Peyer's patch (tissue), 4 donors: ENCODE data around the gene DND1. TPM values are rescaled to one million over a fixed set of nuclear protein-coding genes. Genes with fewer than 3 reads are reported as not detected.
"Not testable (repeated sequence)": the region's sequence is repeated elsewhere in the genome, so short reads cannot be mapped to it uniquely, and the experiment has no call there.

Experiments used
- DNase-seq, 3 donors: peaks; one replicate each; pipeline ENCODE4 v3.0.0-alpha.2; 2017 to 2019
- H3K27ac ChIP-seq, 4 donors: fragments of 200-600 bp; sonication (generic); one replicate each; pipeline ENCODE4 v1.5.1; 2016 to 2019
- H3K27me3 ChIP-seq, 2 donors: fragments of 200-600 bp; sonication (generic); one replicate each; pipeline ENCODE4 v1.5.1; 2019
- H3K36me3 ChIP-seq, 3 donors: fragments of 200-600 bp; sonication (generic); one replicate each; pipeline ENCODE4 v1.5.1; 2016 to 2019
- H3K4me1 ChIP-seq, 4 donors: fragments of 200-600 bp; sonication (generic); one replicate each; pipeline ENCODE4 v1.5.1; 2016 to 2019
- H3K4me3 ChIP-seq, 4 donors: fragments of 200-600 bp; sonication (generic); 1 replicate in 3 of 4; 2 replicates in 1 of 4; pipeline ENCODE4 v1.5.1; 2016 to 2019; ENCODE audit warnings: mild to moderate bottlenecking in 1 of 4
- H3K9me3 ChIP-seq, 4 donors: fragments of 200-600 bp; sonication (generic); one replicate each; pipeline ENCODE4 v1.5.1; 2016 to 2019; ENCODE audit warnings: mild to moderate bottlenecking in 1 of 4
- POLR2A ChIP-seq, 2 donors: fragments of 450-650 bp; IDR thresholded peaks; one replicate each; pipeline ENCODE4 v1.5.1; 2017; ENCODE audit warnings: antibody characterized with exemption in 2 of 2, mild to moderate bottlenecking in 2 of 2, moderate library complexity in 2 of 2
- total RNA-seq, 4 donors: library from RNA; depleted of rRNA; stranded (reverse); fragments of >200 nt; gene quantifications; one replicate each; pipeline ENCODE4 v1.1.0, GENCODE V29; 2016
- TF ChIP-seq, protein P1 (sequence below), 6 experiments: fragments of 450-650 bp in 4 of 6; fragments of 200-600 bp in 2 of 6; sonication (generic) in 1 of 6; IDR thresholded peaks; one replicate each; pipeline ENCODE4 v1.5.1; 2017 to 2019; ENCODE audit warnings: antibody characterized with exemption in 6 of 6, mild to moderate bottlenecking in 3 of 6, moderate library complexity in 1 of 6

Gene DND1
- total RNA-seq, 4 donors from 2014 or later, result 3.7 to 5.0 (median 3.8) TPM; not detected in 1

DNA sequence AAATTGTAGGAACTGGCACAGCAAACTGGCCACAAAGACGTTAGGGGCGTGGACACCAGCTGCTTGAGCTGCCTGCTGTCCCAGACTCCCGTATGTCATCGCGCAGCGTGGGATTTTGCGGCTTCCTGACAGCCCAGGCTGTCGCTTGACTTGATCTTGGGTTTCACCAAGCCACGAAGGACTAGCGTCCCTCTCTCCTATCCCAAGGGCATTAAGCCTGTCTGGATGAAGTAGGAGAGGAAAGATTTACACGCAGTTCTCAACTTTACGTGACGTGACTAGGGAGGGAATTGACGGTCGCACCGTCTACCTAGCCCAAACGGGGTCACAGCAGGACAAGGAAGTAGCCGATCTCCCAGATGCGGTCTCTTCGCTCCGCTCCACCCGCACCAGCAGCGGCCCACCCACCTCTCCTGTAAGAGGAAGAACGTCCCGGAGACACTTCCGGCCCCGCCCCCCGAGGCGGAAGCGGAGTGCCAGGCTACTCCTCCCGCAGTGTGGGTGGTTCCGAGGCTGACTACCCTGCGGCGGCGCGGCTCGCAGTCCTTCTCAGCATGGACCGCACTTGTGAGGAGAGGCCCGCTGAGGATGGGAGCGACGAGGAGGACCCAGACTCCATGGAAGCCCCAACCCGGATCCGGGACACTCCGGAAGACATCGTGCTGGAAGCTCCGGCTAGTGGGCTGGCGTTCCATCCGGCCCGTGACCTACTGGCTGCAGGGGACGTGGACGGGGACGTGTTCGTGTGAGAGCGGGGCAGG lies 8.8 kb downstream of the DND1 start, which contains the start of gene WDR55:
TSS of gene WDR55 (plus strand) at position 546 of the 761 bp plus-strand sequence. CDS start at position 555, 9 bp downstream.
- H3K9me3 ChIP-seq, result no peaks in the 10 kb centered on the region
- H3K36me3 ChIP-seq, result peaks cover 0 to 54% (median 0%) of the 10 kb centered on the region in 3 donors
- H3K27me3 ChIP-seq, result no peaks in the 10 kb centered on the region
- peaks cover 0 to 23% (median 10%) of the 10 kb centered on the region in 4 donors for H3K4me1 ChIP-seq
- H3K27ac ChIP-seq, result peak within 1 kb of the TSS; percentile 89 to 94 (median 91)
- H3K4me3 ChIP-seq, result peak within 1 kb of the TSS; percentile 71 to 94 (median 86)
- TF ChIP-seq POLR2A (IDR thresholded peaks at IDR 0.05), result peak; percentile 76 to 90
- TF ChIP-seq, protein P1, sequence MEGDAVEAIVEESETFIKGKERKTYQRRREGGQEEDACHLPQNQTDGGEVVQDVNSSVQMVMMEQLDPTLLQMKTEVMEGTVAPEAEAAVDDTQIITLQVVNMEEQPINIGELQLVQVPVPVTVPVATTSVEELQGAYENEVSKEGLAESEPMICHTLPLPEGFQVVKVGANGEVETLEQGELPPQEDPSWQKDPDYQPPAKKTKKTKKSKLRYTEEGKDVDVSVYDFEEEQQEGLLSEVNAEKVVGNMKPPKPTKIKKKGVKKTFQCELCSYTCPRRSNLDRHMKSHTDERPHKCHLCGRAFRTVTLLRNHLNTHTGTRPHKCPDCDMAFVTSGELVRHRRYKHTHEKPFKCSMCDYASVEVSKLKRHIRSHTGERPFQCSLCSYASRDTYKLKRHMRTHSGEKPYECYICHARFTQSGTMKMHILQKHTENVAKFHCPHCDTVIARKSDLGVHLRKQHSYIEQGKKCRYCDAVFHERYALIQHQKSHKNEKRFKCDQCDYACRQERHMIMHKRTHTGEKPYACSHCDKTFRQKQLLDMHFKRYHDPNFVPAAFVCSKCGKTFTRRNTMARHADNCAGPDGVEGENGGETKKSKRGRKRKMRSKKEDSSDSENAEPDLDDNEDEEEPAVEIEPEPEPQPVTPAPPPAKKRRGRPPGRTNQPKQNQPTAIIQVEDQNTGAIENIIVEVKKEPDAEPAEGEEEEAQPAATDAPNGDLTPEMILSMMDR (IDR thresholded peaks at IDR 0.05), result no peak
- DNase-seq, result peak; percentile 97 to 99 (median 98)

DNA sequence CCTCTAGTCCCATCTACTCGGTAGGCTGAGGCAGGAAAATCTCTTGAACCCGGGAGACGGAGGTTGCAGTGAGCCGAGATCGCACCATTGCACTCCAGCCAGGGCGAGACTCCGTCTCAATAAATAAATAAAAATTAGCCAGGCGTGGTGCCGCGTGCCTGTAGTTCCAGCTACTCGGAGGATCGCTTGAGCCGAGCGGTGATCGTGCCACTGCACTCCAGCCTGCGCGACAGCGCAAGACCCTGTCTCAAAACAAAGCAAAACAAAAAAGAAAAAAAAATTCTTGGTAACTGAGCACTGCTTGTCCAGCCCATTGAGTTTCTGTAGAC lies 9.4 kb downstream of the DND1 start:
- TF ChIP-seq, protein P1 (IDR thresholded peaks at IDR 0.05), result no peak
- no peak for TF ChIP-seq POLR2A (IDR thresholded peaks at IDR 0.05)
- Histone ChIP-seq H3K27me3 (no peaks in the 10 kb centered on the region), H3K4me3 (peak overlapping the region; percentile 71 to 94 (median 86)), H3K9me3 (no peaks in the 10 kb centered on the region), H3K4me1 (peaks cover 0 to 23% (median 10%) of the 10 kb centered on the region in 4 donors), H3K27ac (peak overlapping the region; percentile 89 to 94 (median 91)), H3K36me3 (peaks cover 0 to 54% (median 0%) of the 10 kb centered on the region in 3 donors)
- DNase-seq, result no peak

- not testable (repeated sequence) for H3K27me3 ChIP-seq
Measured at GRCh38 chr5:140660371-140660770, 13.0 kb downstream of the DND1 start.

DNA sequence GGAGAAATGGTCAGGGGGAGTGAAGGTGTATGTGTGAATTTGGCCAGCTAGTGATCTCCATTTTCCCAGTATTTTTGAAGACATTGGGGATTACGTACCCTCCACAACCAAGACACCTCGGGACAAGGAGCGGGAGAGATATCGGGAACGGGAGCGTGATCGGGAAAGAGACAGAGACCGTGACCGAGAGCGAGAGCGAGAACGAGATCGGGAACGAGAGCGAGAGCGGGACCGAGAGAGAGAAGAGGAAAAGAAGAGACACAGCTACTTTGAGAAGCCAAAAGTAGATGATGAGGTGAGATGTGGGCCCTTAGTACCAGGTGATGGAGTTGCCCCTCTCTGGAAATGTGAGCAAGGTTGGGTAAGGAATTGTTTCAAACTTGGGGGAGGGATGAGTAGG lies 14.5 kb downstream of the DND1 start:
- Histone ChIP-seq H3K27ac (no peak overlapping the region), H3K4me1 (peaks cover 0 to 5% (median 0%) of the 10 kb centered on the region in 4 donors), H3K9me3 (no peaks in the 10 kb centered on the region), H3K36me3 (peaks cover 0 to 92% (median 3%) of the 10 kb centered on the region in 3 donors), H3K4me3 (no peak overlapping the region), H3K27me3 (no peaks in the 10 kb centered on the region)
- no peak for DNase-seq
- no peak for TF ChIP-seq POLR2A (IDR thresholded peaks at IDR 0.05)
- TF ChIP-seq, protein P1 (IDR thresholded peaks at IDR 0.05), result no peak

More at GRCh38 chr5:140660371-140660770, 13.0 kb downstream of the DND1 start:
- Histone ChIP-seq H3K4me1 (peaks cover 0 to 10% (median under 1%) of the 10 kb centered on the region in 4 donors), H3K36me3 (peaks cover 0 to 77% (median 3%) of the 10 kb centered on the region in 3 donors)
- DNase-seq, H3K27ac ChIP-seq, H3K4me3 ChIP-seq, H3K9me3 ChIP-seq: not testable (repeated sequence)

GRCh38 chr5:140647042-140647419 lies 26.3 kb downstream of the DND1 start:
- peaks cover 0 to 66% (median 0%) of the 10 kb centered on the region in 3 donors for H3K36me3 ChIP-seq
- peak overlapping the region; percentile 61 to 88 (median 84) for H3K4me3 ChIP-seq
- peaks cover 0 to 20% (median 9%) of the 10 kb centered on the region in 4 donors for H3K4me1 ChIP-seq
- H3K27ac ChIP-seq, result peak overlapping the region; percentile 79 to 86 (median 84)
- DNase-seq, result no peak
- H3K9me3 ChIP-seq, result no peaks in the 10 kb centered on the region
- no peaks in the 10 kb centered on the region for H3K27me3 ChIP-seq
- TF ChIP-seq POLR2A (IDR thresholded peaks at IDR 0.05), result no peak
- TF ChIP-seq, protein P1 (IDR thresholded peaks at IDR 0.05), result no peak

DNA sequence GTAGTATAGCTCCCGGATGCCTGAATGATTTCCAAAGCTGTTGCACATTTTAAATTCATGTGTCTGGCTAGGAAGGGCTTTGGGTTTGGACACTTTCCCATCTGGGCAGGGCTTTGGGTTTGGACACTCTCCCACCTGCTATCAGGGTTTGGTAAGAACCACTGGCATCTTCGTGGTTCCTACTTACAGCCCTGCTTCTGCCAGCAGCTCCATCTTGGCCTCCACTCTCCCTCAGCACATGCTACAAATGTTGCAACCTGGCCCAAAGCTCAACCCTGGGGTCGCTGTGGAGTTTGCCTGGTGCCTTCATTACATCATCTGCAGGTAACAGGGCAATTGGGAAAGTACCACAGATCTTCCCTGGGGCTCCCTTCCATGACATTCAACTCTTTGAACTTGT lies 30.7 kb downstream of the DND1 start:
- peaks cover 0 to 25% (median 4%) of the 10 kb centered on the region in 4 donors for H3K4me1 ChIP-seq
- no peak for DNase-seq
- peaks cover 0 to 36% (median 0%) of the 10 kb centered on the region in 3 donors for H3K36me3 ChIP-seq
- no peak for TF ChIP-seq POLR2A (IDR thresholded peaks at IDR 0.05)
- TF ChIP-seq, protein P1 (IDR thresholded peaks at IDR 0.05), result no peak
- H3K4me3 ChIP-seq, result no peak overlapping the region
- no peaks in the 10 kb centered on the region for H3K9me3 ChIP-seq
- H3K27ac ChIP-seq, result no peak overlapping the region
- H3K27me3 ChIP-seq, result no peaks in the 10 kb centered on the region
